CD4-positive, alpha-beta T cell treated with Interleukin-2 at 100 ng/mL for 4 hours (primary cell): ENCODE results near the gene PLXDC2.

Experiments
- DNase-seq: peaks from one replicate; pipeline ENCODE4 v3.0.0-alpha.2; 2020; ENCODE audit warnings: low spot score

PLXDC2 gene

DNA sequence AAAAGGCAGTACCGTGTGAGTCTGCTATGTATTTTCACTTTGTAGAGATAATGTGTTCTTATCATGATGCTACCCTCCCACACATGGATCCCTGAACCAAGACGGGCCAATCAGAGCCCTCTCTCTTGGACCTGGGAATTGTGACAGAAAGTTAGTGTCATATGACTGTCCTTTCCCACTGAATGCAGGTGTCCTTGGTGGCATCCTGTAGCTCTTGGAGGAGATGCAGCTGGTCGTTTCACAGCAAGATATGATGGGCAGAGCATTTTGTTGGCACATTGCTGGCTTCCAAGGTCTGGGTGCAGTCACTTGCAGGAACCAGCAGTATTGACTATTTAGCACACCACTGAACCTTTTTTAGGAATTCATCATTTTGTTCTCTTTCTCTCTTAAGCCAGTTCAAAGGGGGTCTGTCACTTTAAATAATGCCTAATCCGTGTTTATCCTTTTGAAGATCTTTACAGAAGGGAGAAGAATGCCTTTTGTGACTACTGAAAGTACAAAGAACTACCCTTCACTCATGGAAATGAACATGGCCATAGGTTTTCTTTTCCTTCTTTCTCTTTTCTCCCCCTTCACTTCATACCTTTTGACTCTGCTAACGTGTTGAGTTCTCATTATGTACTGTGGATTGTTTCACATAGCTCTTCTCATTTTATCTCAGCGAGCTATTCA is 125.1 kb downstream of the PLXDC2 start:
- no peak for DNase-seq

GRCh38 chr10:19944911-19945663 is 128.9 kb downstream of the PLXDC2 start:
- no peak for DNase-seq

DNA sequence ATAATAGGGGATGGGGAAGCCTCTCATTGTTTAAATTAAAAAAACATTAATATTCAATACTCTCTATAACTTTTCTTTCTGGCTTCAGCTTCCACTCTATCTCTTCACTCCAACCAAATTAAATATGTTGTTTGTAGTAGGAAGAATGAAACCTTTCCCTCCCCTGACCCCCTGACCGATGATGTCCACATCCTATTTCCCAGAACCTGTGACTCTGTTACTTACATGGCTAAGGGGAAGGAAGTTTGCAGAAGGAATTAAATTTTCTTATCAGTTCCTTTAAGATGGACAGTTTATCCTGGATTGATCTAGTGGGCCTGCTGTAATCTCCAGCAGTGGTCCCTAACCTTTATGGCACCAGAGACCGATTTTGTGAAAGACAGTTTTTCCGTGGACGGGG is 130.0 kb downstream of the PLXDC2 start:
- no peak for DNase-seq

DNA sequence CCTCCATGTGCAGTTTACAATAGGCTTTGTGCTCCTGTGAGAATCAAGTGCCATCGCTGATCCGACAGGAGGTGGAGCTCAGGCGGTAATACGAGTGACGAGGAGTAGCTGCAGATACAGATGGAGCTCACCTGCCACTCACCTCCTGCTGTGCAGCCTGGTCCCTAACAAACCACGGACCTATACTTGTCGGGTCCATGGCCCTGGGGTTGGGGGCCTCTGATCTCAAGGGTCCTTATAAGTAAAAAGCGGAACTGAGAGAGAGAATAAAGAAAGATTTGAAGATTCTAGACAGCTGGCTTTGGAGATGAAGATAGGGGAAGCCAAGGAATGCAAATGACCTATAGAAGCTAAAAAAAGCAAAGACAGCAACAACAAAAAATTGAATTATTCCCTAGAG is 130.6 kb downstream of the PLXDC2 start:
- DNase-seq = no peak

DNA sequence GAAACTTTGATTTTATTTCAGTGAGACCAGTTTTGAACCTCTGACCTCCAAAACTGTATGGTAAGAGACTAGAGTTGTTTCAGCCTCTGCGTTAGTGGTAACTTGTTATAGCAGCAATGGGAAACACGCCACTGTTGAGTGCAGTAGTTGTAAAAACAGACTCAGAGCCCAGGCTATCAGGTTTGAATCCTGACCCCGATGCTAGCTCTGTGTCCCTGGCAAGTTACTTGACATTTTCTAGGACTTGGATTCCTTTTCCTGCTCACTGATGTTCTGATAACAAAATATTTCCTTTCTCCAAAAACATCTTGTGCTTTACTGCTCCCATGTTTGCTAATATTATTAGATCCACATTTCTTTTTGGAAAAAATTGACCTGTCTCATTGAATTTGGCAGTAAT is 131.0 kb downstream of the PLXDC2 start:
- no peak for DNase-seq

DNA sequence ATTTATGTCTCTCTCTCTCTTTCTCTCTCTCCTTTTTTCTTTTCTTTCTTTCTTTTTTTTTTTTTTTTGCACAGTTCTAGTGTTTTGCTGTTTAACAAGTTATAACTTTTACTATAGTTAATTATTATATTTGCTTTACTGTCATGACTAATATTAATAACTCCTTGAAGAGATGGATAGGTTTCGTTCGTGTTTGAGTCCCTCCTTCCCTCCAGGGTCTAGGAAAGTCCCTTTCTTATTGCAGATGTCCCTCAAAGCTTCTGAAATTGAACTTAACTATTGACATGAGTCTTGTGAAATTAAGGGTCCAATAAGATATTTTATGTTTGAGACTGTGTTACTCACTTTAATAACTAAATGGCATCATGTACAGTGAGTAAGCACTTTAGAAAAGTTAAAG is 131.4 kb downstream of the PLXDC2 start:
- no peak for DNase-seq

DNA sequence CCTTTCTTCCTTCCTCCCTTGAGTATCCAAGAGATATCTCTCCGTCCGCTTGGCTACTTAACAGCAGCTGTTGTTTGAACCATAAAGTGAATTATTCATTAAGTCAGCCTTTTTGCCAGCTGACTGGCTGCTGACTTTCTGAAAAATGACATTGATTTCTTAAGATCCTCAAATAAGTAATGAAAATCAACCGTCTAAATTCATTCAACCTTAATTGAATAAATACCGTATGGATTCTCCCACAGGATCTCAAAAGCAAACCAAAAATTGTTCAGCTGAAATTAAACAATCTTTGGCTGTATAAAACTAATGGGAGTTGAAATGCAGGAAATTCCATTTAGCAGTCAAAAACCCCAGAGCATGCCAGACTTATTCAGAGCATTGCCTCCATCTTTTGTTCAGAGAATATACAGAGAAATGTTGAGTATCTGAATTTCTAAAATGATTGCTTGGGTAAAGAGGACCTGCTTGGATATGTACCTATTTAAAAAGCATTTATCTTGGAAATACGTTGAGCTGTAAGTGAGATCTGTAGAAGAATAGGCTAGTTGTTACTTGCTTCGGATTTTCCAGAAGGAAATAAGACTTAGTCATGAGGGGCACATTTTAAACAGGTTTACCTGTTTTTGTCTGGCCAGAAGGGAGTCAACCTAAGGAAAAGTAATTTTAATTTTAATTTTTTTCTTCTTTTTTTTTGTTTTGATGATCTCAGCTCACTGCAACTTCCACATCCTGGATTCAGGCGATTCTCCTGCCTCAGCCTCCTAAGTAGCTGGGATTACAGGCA is 136.2 kb downstream of the PLXDC2 start:
- no peak for DNase-seq

DNA sequence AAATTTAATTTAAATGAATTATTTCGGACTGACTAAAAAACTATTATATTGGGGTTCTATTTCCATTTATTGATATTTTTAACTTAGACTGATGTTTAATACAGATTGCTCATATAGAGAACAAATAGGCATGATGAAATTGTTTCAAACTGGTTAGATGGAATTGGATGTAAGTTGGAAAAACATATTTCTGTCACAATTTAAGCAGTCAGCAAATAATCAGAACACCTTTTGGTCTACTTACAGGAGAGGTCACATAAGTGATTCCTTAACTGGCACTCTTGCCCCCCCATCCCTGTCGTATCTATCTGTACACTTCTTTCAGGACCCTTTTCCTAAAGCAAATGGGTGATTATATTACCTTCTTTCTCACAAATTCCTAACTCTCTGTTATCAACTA is 138.4 kb downstream of the PLXDC2 start:
- DNase-seq = no peak

- no peak for DNase-seq
These were observed 140.3 kb downstream of the PLXDC2 start for GRCh38 chr10:19956516-19957032.

- no peak for DNase-seq
These were observed 142.6 kb downstream of the PLXDC2 start for GRCh38 chr10:19958787-19959186.

DNA sequence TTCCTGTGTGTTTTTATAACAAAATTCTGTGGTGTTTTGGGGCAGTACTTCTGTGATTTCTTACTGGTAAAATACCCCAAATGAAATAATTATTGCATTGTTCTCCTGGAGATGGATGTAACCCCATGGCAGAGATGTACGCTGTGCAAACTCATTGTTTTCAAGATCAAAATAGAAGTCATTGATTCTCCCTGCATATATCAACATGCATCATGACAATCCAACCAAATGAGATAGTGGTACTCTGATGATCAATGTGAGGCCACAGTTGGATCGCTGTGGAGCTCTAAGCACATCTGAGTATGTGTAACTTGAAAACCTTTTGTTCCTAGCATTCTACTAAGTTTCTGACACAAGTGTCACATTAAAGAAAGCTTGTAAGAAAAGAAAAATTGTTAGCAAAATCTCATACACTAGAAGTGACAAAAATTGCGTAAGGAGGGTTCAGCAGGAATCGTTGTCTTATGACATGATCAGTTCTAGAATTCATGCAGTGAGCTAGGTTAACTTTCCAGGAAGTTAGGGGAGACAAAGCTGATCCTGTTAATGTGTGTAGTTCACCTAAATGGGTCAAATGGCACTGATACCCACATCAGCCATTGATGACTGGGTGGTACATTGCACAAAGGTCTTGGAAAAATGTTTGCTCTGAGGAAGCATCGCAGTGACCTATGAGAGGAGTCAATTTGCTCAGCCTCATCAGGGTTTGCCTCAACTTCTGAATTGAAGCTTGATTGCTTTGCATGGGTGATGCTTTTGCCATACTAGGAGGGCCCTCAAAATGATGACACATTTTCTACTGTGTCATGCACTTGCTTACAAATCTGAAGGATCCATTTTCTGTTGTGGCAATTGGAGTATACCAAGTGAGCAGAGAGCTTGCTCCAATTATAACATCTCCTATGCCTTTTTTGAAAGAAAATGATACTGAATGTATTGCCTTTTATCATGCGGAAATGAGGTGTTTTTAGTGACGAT is 145.1 kb downstream of the PLXDC2 start:
- no peak for DNase-seq

DNA sequence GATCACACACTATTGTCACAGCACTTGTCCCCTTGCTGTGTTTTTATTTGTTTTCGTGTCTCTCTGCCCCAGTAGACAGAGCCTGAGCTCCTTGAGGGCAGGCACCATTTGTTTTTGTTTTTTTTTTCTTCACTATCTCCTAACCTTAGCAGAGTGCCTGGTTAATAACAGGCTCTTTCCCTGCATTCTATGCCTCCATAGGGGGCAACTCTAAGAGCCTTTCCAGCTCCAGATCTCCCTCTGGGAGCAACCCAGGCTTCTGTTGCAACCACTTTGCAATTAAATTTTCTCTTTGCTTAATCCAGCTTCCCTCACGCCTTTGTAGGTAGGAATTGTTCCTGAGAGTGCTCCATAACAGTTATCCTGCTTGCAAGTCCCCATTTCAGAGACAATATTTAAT is 148.4 kb downstream of the PLXDC2 start:
- no peak for DNase-seq

- DNase-seq = no peak
These were observed 150.5 kb downstream of the PLXDC2 start for GRCh38 chr10:19966751-19967150.

GRCh38 chr10:19967981-19968380 is 151.7 kb downstream of the PLXDC2 start:
- no peak for DNase-seq

- DNase-seq = no peak
These were observed 152.5 kb downstream of the PLXDC2 start for GRCh38 chr10:19968745-19969144.

DNA sequence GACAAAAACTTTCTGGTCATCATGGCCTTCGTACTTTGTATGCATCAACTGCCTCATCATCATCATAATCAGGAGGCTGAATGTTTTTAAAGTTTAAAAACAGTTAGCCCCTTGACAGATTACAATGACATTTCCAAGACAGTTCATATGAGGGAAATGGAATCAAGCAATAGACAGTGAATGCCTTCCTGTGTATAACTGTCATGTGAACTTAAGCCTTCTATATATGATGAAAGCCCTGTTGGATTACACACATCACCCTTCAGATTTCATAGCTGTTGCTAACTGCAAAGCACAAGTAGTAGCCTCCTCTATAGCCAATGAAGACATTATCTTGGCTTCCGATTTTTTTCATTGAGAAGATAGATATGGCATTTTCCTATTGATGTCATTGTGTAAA is 154.0 kb downstream of the PLXDC2 start:
- DNase-seq = no peak

DNA sequence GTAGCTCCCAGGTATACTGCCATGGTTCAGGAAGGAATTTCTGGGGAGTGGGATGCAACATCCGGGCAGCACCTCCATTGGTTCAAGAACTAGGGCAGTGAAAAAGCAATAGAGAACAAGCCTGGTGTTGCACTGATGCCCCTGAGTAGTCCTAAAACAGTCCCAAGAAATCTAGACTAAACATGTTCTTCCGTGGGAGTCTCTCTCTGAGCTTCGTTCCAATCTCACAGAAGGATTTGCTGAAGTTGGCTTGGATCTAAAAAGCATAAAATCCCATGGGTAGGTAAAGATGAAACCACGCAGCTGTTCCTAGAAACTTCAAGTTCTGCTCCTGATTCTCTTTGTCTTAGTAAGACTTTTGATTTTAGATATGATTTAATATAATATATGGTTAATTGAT is 154.5 kb downstream of the PLXDC2 start:
- DNase-seq = no peak

- no peak for DNase-seq
These were observed 155.3 kb downstream of the PLXDC2 start for GRCh38 chr10:19971343-19972052.

GRCh38 chr10:19974138-19974537 is 157.9 kb downstream of the PLXDC2 start:
- no peak for DNase-seq

GRCh38 chr10:19974554-19974953 is 158.3 kb downstream of the PLXDC2 start:
- DNase-seq = no peak

- DNase-seq = no peak
These were observed 160.9 kb downstream of the PLXDC2 start for GRCh38 chr10:19977097-19977521.
